ENCODE measurements around the gene PRLHR.

PRLHR gene

DNA sequence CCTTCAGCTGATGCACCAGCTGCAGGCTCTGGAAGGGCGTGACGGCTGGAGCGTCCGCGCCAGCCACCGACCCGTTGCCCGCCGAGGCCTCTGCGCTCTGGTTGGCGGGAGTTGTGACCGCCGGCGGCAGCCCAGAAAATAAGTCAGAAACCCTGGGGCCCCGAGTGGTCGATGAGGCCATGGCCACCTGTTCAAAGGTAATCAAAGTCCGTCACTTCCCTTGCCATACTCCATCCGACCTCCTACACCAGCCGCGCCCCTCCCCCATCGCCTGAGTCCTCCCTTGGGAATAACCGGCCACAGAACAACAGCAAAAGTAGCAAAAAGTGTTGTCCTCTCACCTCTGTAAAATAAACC, 406 bp downstream of the PRLHR start:
- H3K4me3 ChIP-seq (ENCODE audit: low read length): no peak overlapping the region
- no peak overlapping the region for H3K9ac ChIP-seq (ENCODE audit: low read length)
- H3K9me3 ChIP-seq (ENCODE audit: insufficient read depth, low read length): no peaks in the 10 kb centered on the region
- H3K27ac ChIP-seq (ENCODE audit: low read length): no peak overlapping the region
- no peaks in the 10 kb centered on the region for H4K20me1 ChIP-seq (ENCODE audit: insufficient read depth, low read length)
- H3K4me2 ChIP-seq (ENCODE audit: low read length): no peak overlapping the region
- no peak overlapping the region for H2AFZ ChIP-seq (ENCODE audit: low read depth, low read length)
- no peaks in the 10 kb centered on the region for H3K36me3 ChIP-seq (replicated peaks; ENCODE audit: low read depth, low read length)
- 0 out of 2 replicates have a peak, but pooled peaks cover 3% of the 10 kb centered on the region for H3K27me3 ChIP-seq (ENCODE audit: low read depth, low read length)
- H3K79me2 ChIP-seq (ENCODE audit: low read length): no peaks in the 10 kb centered on the region
- H3K4me1 ChIP-seq (ENCODE audit: low read length): no peaks in the 10 kb centered on the region
- no peak for TF ChIP-seq EZH2phosphoT487 (IDR thresholded peaks at IDR 0.05; ENCODE audit: low read depth)
- TF ChIP-seq, protein P1, sequence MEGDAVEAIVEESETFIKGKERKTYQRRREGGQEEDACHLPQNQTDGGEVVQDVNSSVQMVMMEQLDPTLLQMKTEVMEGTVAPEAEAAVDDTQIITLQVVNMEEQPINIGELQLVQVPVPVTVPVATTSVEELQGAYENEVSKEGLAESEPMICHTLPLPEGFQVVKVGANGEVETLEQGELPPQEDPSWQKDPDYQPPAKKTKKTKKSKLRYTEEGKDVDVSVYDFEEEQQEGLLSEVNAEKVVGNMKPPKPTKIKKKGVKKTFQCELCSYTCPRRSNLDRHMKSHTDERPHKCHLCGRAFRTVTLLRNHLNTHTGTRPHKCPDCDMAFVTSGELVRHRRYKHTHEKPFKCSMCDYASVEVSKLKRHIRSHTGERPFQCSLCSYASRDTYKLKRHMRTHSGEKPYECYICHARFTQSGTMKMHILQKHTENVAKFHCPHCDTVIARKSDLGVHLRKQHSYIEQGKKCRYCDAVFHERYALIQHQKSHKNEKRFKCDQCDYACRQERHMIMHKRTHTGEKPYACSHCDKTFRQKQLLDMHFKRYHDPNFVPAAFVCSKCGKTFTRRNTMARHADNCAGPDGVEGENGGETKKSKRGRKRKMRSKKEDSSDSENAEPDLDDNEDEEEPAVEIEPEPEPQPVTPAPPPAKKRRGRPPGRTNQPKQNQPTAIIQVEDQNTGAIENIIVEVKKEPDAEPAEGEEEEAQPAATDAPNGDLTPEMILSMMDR (IDR thresholded peaks at IDR 0.05; ENCODE audit: low read depth, low read length): no peak

DNA sequence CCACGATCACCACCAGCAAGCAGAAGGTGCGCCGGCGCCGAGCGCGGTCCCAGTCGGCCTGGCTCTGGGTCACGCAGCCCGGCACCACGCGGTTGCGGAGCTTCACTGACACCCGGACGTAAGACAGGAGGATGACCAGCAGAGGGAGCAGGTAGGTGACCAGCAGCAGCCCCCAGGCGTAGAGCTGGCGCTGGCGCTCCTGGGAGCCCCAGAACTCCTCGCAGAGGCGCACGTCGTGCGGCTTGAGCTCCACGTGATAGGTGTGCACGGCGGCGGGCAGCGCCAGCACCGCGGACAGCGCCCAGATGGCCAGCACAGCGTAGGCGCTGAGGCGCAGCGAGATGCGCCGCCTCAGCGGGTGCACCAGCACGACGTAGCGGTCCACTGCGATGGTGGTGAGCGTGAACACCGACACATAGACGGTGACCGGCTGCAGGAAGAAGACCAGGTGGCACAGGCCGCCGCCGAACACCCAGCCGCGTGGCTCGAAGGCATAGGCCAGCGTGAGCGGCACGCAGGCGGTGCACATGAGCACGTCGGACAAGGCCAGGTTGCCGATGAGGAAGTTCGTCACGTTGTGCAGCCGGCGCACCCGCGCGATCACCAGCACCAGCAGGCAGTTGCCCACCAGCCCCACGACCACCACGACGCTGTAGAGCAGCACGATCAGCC, 920 bp downstream of the PRLHR start:
- Histone ChIP-seq H3K79me2 (ENCODE audit: low read length) (no peaks in the 10 kb centered on the region), H4K20me1 (ENCODE audit: insufficient read depth, low read length) (no peaks in the 10 kb centered on the region), H3K9ac (ENCODE audit: low read length) (no peak overlapping the region), H3K27me3 (ENCODE audit: low read depth, low read length) (0 out of 2 replicates have a peak, but pooled peaks cover 3% of the 10 kb centered on the region), H2AFZ (ENCODE audit: low read depth, low read length) (no peak overlapping the region), H3K4me1 (ENCODE audit: low read length) (no peaks in the 10 kb centered on the region), H3K27ac (ENCODE audit: low read length) (no peak overlapping the region), H3K4me2 (ENCODE audit: low read length) (no peak overlapping the region), H3K36me3 (replicated peaks; ENCODE audit: low read depth, low read length) (no peaks in the 10 kb centered on the region), H3K4me3 (ENCODE audit: low read length) (no peak overlapping the region), H3K9me3 (ENCODE audit: insufficient read depth, low read length) (no peaks in the 10 kb centered on the region)
- TF ChIP-seq, protein P1 (IDR thresholded peaks at IDR 0.05; ENCODE audit: low read depth, low read length): no peak
- TF ChIP-seq EZH2phosphoT487 (IDR thresholded peaks at IDR 0.05; ENCODE audit: low read depth): no peak

DNA sequence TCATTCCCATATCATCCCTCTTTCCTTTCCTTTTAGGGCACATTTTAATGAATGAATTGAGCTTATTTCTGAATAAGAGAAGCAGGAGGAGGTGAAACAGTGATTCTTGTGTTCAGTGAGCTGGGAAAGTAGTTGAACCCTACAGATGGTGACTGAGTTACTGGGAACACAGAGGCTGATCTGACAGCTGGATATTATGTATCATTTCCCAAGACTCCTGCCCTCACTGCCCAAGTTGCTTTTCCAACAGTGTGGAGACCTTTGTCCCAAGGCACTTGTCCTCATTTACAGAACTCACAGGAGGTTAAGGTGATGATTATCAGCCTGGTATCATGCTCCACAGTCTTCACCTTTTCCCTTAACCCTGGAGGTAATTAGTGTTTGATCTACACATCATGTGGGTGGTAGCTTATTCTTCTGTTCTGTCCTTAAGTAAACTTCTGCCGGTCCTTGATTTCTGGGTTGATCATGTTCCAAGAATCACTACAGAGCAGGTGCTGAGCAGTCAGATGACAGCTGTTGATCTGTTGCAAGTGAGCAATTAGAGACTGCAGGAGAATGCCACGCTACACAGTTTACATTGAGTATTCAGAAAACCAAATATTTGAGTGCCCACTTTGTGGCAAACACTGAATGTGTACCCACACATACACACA, 2.6 kb downstream of the PRLHR start:
- H3K9ac ChIP-seq (ENCODE audit: low read length): no peak overlapping the region
- no peak overlapping the region for H3K4me3 ChIP-seq (ENCODE audit: low read length)
- H3K79me2 ChIP-seq (ENCODE audit: low read length): no peaks in the 10 kb centered on the region
- no peaks in the 10 kb centered on the region for H3K36me3 ChIP-seq (replicated peaks; ENCODE audit: low read depth, low read length)
- no peak overlapping the region for H3K27ac ChIP-seq (ENCODE audit: low read length)
- 0 out of 2 replicates have a peak, but pooled peaks cover 3% of the 10 kb centered on the region for H3K27me3 ChIP-seq (ENCODE audit: low read depth, low read length)
- no peak overlapping the region for H2AFZ ChIP-seq (ENCODE audit: low read depth, low read length)
- no peaks in the 10 kb centered on the region for H3K9me3 ChIP-seq (ENCODE audit: insufficient read depth, low read length)
- H3K4me1 ChIP-seq (ENCODE audit: low read length): no peaks in the 10 kb centered on the region
- H3K4me2 ChIP-seq (ENCODE audit: low read length): no peak overlapping the region
- no peaks in the 10 kb centered on the region for H4K20me1 ChIP-seq (ENCODE audit: insufficient read depth, low read length)
- TF ChIP-seq EZH2phosphoT487 (IDR thresholded peaks at IDR 0.05; ENCODE audit: low read depth): no peak
- TF ChIP-seq, protein P1 (IDR thresholded peaks at IDR 0.05; ENCODE audit: low read depth, low read length): no peak

DNA sequence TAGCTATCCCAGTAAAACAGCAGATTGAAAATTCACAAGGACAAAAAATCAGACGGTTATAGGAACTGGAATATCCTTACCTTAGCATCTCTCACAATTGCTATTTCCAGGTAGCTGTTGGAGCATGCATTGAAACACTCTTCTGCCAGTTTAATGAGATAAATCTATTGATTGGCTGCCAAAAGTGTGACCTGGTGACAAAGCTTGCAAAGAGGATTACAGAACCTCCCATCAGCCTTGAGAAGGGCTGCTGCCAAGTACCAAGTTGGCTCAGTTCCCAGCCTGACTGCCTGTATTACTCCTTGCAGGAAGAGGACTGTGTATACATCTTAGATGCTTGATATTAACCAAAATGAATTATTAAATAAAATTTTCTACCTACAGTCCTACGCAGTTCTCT, 5.1 kb downstream of the PRLHR start:
- no peaks in the 10 kb centered on the region for H3K79me2 ChIP-seq (ENCODE audit: low read length)
- no peak overlapping the region for H3K4me3 ChIP-seq (ENCODE audit: low read length)
- 0 out of 2 replicates have a peak, but pooled peaks cover 3% of the 10 kb centered on the region for H3K27me3 ChIP-seq (ENCODE audit: low read depth, low read length)
- no peak for TF ChIP-seq EZH2phosphoT487 (IDR thresholded peaks at IDR 0.05; ENCODE audit: low read depth)
- TF ChIP-seq, protein P1 (IDR thresholded peaks at IDR 0.05; ENCODE audit: low read depth, low read length): no peak
- H3K9me3 ChIP-seq (ENCODE audit: insufficient read depth, low read length): no peaks in the 10 kb centered on the region
- no peak overlapping the region for H3K9ac ChIP-seq (ENCODE audit: low read length)
- H3K36me3 ChIP-seq (replicated peaks; ENCODE audit: low read depth, low read length): no peaks in the 10 kb centered on the region
- H2AFZ ChIP-seq (ENCODE audit: low read depth, low read length): no peak overlapping the region
- no peaks in the 10 kb centered on the region for H4K20me1 ChIP-seq (ENCODE audit: insufficient read depth, low read length)
- H3K4me2 ChIP-seq (ENCODE audit: low read length): no peak overlapping the region
- no peaks in the 10 kb centered on the region for H3K4me1 ChIP-seq (ENCODE audit: low read length)
- H3K27ac ChIP-seq (ENCODE audit: low read length): no peak overlapping the region
